Measurements from ENCODE around the gene EGFLAM.

EGFLAM gene

GRCh38 chr5:38423276-38424147 lies 165.2 kb downstream of the EGFLAM start:
- no peak for DNase-seq

GRCh38 chr5:38424148-38425060 lies 166.0 kb downstream of the EGFLAM start:
- no peak for DNase-seq

GRCh38 chr5:38426490-38426889 lies 168.1 kb downstream of the EGFLAM start:
- no peak for DNase-seq

GRCh38 chr5:38426986-38427950 lies 168.9 kb downstream of the EGFLAM start:
- no peak for DNase-seq

GRCh38 chr5:38431242-38431853 lies 173.0 kb downstream of the EGFLAM start:
- DNase-seq: no peak

- peak; percentile 83 for DNase-seq
These were observed 175.0 kb downstream of the EGFLAM start for GRCh38 chr5:38433160-38433861.

- DNase-seq: no peak
These were observed 176.8 kb downstream of the EGFLAM start for GRCh38 chr5:38434966-38435705.

- DNase-seq: no peak
These were observed 180.4 kb downstream of the EGFLAM start for GRCh38 chr5:38438757-38439156.

- peak; percentile 93 for DNase-seq
These were observed 183.3 kb downstream of the EGFLAM start for GRCh38 chr5:38441453-38442246.

- no peak for DNase-seq
These were observed 183.9 kb downstream of the EGFLAM start for GRCh38 chr5:38442247-38442573.

- no peak for DNase-seq
These were observed 185.0 kb downstream of the EGFLAM start for GRCh38 chr5:38443390-38443789.

- DNase-seq: no peak
These were observed 187.1 kb downstream of the EGFLAM start for GRCh38 chr5:38445374-38446028.

GRCh38 chr5:38446029-38446522 lies 187.7 kb downstream of the EGFLAM start:
- no peak for DNase-seq

- no peak for DNase-seq
These were observed 188.7 kb downstream of the EGFLAM start for GRCh38 chr5:38447056-38447455.

GRCh38 chr5:38447786-38448185 lies 189.4 kb downstream of the EGFLAM start:
- peak; percentile 78 for DNase-seq

GRCh38 chr5:38448568-38449350 lies 190.4 kb downstream of the EGFLAM start:
- DNase-seq: no peak

- DNase-seq: no peak
These were observed 192.3 kb downstream of the EGFLAM start for GRCh38 chr5:38450627-38451026.

GRCh38 chr5:38451074-38451725 lies 192.8 kb downstream of the EGFLAM start:
- no peak for DNase-seq

All from right hindlimb (tissue), 1 donor.